UCSD-AML1 (cell line): ENCODE results near the gene RCAN1.

ENCODE experiments used
- DNase-seq: peaks from one replicate; lab custom pipeline; 2025; ENCODE audit not compliant: unreplicated experiment; lab: John Stamatoyannopoulos, UW

Gene RCAN1

GRCh38 chr21:34599534-34600101 lies 15.3 kb downstream of the RCAN1 start:
- no peak for DNase-seq

GRCh38 chr21:34598931-34599400 lies 15.9 kb downstream of the RCAN1 start:
- DNase-seq = no peak

DNA sequence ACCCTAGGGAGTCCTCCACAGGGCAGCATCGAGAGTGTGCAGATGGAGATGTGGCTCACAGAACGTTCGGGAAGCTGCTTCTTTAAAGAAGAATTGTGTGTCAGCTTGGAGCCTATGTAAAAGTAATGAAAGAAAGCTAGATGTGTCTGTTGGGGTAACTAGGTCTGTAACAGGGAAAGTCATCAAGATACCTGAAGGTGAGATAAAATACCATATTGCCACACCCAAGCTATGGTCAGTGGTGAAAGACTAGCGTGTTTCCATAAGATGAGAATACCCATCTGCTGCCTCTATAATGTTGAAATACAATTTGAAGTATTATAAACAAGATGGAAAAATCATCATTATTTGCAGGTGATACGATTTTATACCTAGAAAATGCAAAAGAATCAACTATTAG lies 17.5 kb downstream of the RCAN1 start:
- DNase-seq = no peak

- DNase-seq = no peak
Observed at GRCh38 chr21:34596561-34597271, 18.2 kb downstream of the RCAN1 start.

DNA sequence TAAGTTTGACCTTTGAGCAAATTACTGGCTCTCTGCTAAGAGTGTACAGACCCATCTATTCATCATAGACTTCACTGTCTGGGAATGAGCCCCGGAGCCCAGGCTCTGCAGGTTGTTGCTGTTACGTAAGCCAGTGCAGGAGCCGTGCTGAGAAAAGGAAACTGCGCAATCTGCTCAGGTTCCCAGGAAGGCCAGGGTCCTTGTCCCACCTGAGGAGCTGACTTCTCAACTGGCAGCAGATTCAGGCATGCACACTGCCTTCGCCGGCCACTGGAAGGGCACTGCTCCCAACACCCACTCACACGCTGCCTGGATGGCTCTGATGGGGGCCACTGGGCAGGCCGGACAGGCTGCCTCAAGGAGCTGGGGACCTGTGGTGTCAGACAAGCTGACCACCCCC lies 19.5 kb downstream of the RCAN1 start:
- no peak for DNase-seq

DNA sequence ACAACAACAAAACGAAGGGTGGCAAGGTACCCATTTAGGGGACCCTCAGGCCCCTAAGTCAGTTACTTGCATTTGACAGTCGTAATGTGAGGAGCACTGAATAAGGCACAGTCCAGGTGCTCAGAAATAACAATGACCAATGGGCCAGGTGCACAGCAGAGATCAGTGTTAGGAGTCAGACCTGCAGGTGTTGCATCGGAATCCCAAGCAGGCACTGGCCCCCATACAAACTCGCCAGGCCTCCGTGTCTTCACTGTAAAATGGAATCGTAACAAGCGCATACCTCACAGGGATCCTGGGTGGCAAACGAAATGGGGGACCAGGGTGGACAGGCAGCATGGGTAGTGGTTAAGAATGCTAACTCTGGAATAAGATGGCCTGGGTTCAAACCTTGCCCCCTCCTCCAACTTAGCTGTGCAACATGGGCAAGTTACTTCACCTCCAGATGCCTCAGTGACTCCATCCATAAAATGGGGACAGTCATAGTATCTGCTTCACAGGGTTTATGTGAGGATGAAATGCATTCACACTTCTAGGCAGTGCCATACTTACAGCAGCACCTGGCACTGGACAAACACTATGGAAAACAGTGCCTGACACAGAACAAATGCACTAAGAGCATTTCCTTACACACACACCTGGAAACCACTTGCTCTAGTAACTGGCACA lies 20.2 kb downstream of the RCAN1 start:
- no peak for DNase-seq

- no peak for DNase-seq
Observed at GRCh38 chr21:34593954-34594531, 20.9 kb downstream of the RCAN1 start.

- no peak for DNase-seq
Observed at GRCh38 chr21:34593423-34593822, 21.5 kb downstream of the RCAN1 start.

- no peak for DNase-seq
Observed at GRCh38 chr21:34592120-34592955, 22.6 kb downstream of the RCAN1 start.

GRCh38 chr21:34590520-34590919 lies 24.4 kb downstream of the RCAN1 start:
- no peak for DNase-seq

DNA sequence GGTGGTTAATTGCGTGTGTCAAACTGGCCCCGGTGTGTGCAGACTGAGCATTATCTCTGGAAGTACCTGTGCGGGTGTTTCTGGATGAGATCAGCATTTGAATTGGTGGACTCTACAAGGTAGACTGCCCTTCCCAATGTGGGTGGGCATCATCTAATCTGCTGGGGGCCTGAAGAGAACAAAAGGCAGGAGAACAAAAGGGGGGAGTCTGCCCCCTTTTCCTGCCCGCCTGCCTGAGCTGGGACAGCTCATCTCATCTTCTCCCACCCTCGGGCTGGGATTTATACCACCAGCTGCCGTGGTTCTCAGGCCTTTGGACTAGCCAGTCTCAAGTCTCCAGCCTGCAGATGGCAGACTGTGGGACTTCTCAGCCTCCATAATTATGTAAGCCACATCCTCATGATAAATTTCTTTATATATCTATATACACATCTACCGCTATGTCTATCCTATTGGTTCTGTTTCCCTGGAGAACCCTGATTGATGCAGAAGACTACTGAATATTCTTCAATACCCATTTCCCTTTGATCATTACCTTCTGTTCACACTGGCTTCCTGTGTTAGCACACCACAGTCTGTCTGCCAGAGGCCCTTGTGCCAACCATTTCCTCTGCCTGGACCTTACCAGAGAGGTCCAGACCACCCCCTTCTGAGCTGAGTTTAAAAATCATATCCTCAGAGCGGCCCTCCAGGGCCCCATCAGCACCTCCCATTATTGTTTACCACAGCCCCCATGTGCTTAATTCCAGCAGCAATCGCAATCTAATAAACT lies 25.2 kb downstream of the RCAN1 start:
- DNase-seq = no peak

DNA sequence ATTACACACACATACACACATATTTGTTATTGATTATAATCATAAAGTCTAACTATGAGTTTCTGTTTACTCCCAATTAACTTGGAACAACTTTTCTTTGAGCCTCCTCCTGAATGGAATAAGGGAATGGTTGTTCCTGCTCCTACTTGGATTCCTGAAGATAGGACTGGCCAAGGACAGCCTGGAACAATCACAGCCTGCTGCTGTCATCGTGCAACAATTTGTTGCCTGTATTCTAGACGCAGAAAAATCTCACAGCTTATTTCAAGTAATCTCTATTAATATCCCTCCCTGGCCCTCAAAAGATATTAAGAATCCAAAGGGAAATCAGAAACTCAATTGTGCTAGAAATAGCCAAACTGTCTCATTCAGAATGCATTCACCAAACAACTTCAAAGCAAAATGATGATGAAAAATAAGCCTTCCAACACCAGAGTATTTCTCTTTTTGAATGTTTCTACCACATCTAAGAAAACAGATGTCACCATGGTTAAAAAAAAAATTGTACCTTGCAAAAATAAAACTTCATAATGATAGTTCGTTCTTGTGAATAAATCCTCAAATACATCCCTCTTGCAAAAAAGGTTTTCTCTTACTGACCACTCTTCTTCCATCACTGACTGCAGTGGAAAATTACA lies 30.9 kb downstream of the RCAN1 start:
- DNase-seq = no peak

DNA sequence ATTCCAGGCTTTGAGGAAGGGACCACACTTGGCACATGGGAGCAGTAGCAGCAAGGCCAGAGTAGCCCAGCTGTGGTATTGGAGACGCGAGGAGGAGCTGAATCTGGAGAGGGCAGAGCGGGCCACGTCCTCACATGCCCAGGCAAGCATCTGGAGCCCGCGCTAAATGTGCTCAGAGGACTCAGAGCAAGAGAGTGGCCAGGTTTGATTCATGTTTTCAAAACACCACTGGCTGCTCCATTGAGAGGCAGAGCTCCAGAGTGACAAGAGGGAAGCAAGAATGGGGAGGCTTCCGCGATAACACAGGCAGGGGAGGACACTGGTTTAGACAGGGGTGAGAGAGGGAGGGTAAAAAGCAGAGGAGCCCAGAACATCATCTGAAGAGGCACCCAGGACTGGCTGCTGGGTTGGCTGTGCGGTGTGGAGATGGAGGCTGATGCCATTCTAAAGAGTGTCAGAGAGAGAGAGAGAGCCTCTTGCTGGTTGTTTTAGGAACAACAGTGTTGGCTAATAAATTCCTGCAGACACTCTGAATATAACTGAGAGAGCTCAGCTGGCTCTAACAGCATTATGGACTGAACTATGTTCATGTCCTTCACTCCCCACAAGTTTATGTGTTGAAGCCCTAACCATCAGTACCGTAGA lies 32.3 kb downstream of the RCAN1 start:
- DNase-seq = peak; percentile 60

- DNase-seq = no peak
Observed at GRCh38 chr21:34580181-34580700, 34.7 kb downstream of the RCAN1 start.

- DNase-seq = no peak
Observed at GRCh38 chr21:34579411-34579810, 35.5 kb downstream of the RCAN1 start.

DNA sequence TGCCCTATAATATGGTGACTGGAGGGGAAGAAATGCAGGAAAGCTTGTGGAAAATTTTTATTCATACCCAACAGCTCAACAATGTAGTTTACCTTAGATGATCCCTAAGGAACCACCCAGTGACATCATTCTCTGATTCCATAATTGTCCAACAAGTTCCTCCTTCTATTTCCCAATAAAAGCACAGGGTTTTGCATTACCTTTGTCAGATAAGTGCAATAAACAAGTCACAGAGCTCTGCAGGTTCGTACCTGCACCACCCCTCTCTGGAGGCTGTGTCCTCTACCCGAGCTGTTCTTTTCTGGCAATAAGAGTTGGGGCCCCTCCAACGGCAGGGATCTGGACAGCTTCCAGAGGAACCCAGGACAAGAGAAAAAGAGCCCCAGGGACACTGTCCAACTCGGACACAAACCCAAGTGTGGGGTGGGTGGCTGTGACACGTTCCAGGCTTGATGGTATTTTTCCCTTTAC lies 38.8 kb downstream of the RCAN1 start:
- DNase-seq = no peak

DNA sequence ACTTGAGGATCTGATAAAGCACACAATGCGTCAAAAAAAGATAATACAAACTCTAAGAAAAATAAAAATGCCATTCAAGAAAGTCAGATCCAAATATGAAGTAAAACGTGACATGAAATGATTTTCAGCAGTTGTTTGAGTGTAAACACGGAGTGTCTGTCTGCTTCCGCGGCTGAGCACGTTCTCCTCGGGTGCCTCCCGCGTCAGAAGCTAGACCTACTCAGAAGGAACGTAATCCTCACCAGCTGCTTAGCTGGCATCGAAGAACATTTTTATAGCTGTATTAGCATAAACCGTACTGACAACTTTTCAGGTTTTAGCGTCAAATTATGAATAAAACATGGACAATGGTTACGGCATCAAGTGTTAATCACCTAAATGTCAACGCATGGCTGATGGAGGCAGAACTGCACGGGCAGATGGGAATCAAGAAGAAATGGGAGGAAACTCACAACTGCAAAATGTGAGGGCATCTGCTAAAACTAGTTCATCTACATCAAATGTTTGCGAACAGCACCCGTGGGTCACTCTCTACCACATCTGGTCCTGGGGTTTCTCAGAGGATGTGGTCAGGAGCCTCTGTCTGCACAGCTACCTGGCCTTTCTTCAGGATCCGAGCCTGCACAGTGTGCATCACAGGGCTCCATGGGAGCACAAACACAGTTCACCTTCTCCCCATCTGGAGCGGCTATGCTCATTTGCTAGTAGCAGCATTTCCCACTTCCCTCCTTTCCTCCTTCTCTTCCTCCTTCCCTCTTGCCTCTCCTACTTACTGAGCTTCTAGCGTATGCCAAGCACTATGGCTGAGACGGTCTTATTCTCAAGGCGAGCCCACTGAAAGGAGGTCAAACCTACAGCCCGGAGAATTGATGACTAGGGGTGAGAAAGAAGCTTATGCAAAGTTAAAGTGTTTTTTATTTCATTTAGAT lies 40.0 kb downstream of the RCAN1 start:
- peak; percentile 46 for DNase-seq

- DNase-seq = no peak
Observed at GRCh38 chr21:34571994-34572393, 42.9 kb downstream of the RCAN1 start.
